ENCODE measurements around the gene PRRT3. TPM values are rescaled to one million over a fixed set of nuclear protein-coding genes. Genes with fewer than 3 reads are reported as not detected.
A peak's percentile ranks its signal among the peaks of the same experiment; 100 is the strongest.
"Not testable (repeated sequence)": the region's sequence is repeated elsewhere in the genome, so short reads cannot be mapped to it uniquely, and the experiment has no call there.

PRRT3 gene
- polyA plus RNA-seq, 1 experiment: 3.4 TPM

DNA sequence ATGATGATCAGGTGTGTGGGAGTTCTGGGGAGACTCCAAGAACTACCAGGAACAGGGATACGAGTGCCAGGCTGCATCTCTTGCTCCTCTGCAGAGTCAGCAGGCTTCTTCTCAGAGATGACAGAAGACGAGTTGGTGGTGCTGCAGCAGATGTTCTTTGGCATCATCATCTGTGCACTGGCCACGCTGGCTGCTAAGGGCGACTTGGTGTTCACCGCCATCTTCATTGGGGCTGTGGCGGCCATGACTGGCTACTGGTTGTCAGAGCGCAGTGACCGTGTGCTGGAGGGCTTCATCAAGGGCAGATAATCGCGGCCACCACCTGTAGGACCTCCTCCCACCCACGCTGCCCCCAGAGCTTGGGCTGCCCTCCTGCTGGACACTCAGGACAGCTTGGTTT, 7.9 kb downstream of the PRRT3 start:
- no peak for DNase-seq (ENCODE audit: low read depth, low spot score)
- CTCF ChIA-PET: interaction anchor here (1.0 to 1.1 kb wide), 2 partner anchors 12 to 72 kb away, joined by 4 to 5 read pairs; no protein-coding TSS in a partner anchor
- POLR2A ChIA-PET: no interaction called here

DNA sequence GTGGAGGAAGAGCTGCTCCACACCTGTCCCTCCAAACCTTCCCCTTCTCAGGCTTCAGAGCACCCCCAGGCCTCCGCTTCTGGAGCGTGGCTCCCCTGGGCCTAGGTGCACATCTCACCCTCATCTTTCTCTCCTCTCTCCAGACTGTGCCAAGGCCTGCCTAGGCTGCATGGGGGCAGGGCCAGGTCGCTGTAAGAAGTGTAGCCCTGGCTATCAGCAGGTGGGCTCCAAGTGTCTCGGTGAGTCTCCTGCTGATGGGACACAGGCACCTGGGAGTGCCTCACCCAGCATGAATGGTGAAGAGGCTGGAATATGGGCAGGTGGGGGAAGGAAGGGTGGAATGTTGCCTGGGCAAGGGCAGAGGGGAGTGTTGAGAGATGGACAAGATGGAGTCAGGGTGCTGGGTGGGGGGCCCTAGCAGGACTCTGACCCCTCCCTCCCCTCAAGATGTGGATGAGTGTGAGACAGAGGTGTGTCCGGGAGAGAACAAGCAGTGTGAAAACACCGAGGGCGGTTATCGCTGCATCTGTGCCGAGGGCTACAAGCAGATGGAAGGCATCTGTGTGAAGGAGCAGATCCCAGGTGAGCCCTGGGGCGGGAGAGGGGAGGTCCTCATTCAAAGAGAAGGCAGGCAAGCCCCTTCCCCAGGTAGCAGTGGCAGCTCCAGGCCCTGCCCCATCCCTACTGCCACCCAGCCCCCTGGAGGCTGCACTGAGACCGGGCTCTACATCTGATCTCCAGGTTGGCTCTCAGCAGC, 9.1 kb downstream of the PRRT3 start:
- no peak for DNase-seq (ENCODE audit: low read depth, low spot score)
- POLR2A ChIA-PET: interaction anchor here (1.4 kb wide), 1 partner anchor 10 kb away, joined by 8 read pairs; the partner anchor contains the start of gene CRELD1
- TF ChIP-seq, protein P1, sequence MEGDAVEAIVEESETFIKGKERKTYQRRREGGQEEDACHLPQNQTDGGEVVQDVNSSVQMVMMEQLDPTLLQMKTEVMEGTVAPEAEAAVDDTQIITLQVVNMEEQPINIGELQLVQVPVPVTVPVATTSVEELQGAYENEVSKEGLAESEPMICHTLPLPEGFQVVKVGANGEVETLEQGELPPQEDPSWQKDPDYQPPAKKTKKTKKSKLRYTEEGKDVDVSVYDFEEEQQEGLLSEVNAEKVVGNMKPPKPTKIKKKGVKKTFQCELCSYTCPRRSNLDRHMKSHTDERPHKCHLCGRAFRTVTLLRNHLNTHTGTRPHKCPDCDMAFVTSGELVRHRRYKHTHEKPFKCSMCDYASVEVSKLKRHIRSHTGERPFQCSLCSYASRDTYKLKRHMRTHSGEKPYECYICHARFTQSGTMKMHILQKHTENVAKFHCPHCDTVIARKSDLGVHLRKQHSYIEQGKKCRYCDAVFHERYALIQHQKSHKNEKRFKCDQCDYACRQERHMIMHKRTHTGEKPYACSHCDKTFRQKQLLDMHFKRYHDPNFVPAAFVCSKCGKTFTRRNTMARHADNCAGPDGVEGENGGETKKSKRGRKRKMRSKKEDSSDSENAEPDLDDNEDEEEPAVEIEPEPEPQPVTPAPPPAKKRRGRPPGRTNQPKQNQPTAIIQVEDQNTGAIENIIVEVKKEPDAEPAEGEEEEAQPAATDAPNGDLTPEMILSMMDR (IDR thresholded peaks at IDR 0.05; ENCODE audit: low read depth, low read length): no peak
- no peaks in the 10 kb centered on the region; the same call in 1 of the 2 replicates for H3K9me3 ChIP-seq (ENCODE audit: control insufficient read depth, insufficient read depth, low read length)
- peak overlapping the region; percentile 21 for H3K27ac ChIP-seq (ENCODE audit: low read depth, low read length)
- CTCF ChIA-PET: no interaction called here
- H3K27me3 ChIP-seq (ENCODE audit: control insufficient read depth, insufficient read depth, low read length): no peaks in the 10 kb centered on the region
- no peak overlapping the region for H3K4me3 ChIP-seq (ENCODE audit: low read depth, low read length)

More for the DNA sequence above, 7.9 kb downstream of the PRRT3 start:
- no peak overlapping the region for H3K27ac ChIP-seq (ENCODE audit: low read depth, low read length)
- TF ChIP-seq, protein P1 (IDR thresholded peaks at IDR 0.05; ENCODE audit: low read depth, low read length): no peak
- H3K9me3 ChIP-seq (ENCODE audit: control insufficient read depth, insufficient read depth, low read length): no peaks in the 10 kb centered on the region; the same call in 1 of the 2 replicates
- no peaks in the 10 kb centered on the region for H3K27me3 ChIP-seq (ENCODE audit: control insufficient read depth, insufficient read depth, low read length)
- H3K4me3 ChIP-seq (ENCODE audit: low read depth, low read length): no peak overlapping the region

DNA sequence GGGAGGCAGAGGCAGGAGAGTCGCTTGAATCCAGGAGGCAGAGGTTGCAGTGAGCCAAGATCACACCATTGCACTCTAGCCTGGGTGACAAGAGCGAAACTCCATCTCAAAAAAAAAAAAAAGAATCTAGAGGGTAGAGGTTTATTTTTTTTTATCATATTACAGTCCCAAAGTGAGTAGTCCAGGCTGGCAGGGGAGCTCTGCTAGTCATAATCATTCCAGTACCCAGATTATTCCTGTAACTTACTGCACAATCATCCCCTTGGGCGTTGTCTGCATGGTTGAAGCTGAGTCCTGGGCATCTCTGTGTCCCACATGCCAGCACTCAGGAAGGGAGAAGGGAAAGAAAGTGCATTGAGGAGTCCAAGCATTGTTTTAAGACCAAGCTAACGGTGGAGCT, 10.0 kb downstream of the PRRT3 start:
- TF ChIP-seq, protein P1 (IDR thresholded peaks at IDR 0.05; ENCODE audit: low read depth, low read length): no peak
- no peaks in the 10 kb centered on the region; the same call in 1 of the 2 replicates for H3K9me3 ChIP-seq (ENCODE audit: control insufficient read depth, insufficient read depth, low read length)
- ChIA-PET POLR2A (interaction anchor here (0.7 to 1.4 kb wide), 4 partner anchors 9 to 362 kb away, joined by 4 to 8 read pairs (median 6); partner anchors contain the start of gene CRELD1), CTCF (interaction anchor here (0.7 kb wide), 1 partner anchor 230 kb away, joined by 6 read pairs; no protein-coding TSS in a partner anchor)
- DNase-seq (ENCODE audit: low read depth, low spot score): no peak
- no peaks in the 10 kb centered on the region for H3K27me3 ChIP-seq (ENCODE audit: control insufficient read depth, insufficient read depth, low read length)
- H3K4me3 ChIP-seq (ENCODE audit: low read depth, low read length): no peak overlapping the region
- H3K27ac ChIP-seq (ENCODE audit: low read depth, low read length): no peak overlapping the region

DNA sequence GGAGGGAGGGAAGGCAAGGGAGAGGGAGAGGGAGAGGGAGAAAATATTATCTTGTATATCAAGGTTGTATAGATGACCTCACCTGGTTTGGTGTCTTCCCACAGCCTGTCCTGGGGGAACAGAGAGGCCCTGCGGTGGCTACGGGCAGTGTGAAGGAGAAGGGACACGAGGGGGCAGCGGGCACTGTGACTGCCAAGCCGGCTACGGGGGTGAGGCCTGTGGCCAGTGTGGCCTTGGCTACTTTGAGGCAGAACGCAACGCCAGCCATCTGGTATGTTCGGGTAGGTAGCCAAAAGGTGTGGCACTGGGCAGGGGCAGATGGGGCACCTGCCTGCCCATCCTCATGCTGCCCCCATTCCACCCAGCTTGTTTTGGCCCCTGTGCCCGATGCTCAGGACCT, 11.5 kb downstream of the PRRT3 start:
- CTCF ChIA-PET: no interaction called here
- H3K9me3 ChIP-seq (ENCODE audit: control insufficient read depth, insufficient read depth, low read length): no peaks in the 10 kb centered on the region
- no peak overlapping the region for H3K4me3 ChIP-seq (ENCODE audit: low read depth, low read length)
- no peak overlapping the region for H3K27ac ChIP-seq (ENCODE audit: low read depth, low read length)
- POLR2A ChIA-PET: no interaction called here
- TF ChIP-seq, protein P1 (IDR thresholded peaks at IDR 0.05; ENCODE audit: low read depth, low read length): no peak
- no peak for DNase-seq (ENCODE audit: low read depth, low spot score)
- H3K27me3 ChIP-seq (ENCODE audit: control insufficient read depth, insufficient read depth, low read length): no peaks in the 10 kb centered on the region

DNA sequence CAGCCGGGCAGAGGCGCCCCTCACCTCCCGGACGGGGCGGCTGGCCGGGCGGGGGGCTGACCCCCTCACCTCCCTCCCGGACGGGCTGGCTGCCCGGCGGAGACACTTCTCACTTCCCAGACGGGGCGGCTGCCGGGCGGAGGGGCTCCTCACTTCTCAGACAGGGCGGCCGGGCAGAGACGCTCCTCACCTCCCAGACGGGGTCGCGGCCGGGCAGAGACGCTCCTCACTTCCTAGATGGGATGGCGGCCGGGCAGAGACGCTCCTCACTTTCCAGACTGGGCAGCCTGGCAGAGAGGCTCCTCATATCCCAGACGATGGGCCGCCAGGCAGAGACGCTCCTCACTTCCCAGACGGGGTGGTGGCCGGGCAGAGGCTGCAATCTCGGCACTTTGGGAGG, 12.3 kb downstream of the PRRT3 start:
- POLR2A ChIA-PET; H3K4me3 ChIP-seq (ENCODE audit: low read depth, low read length); CTCF ChIA-PET; DNase-seq (ENCODE audit: low read depth, low spot score); H3K27ac ChIP-seq (ENCODE audit: low read depth, low read length); H3K9me3 ChIP-seq (ENCODE audit: control insufficient read depth, insufficient read depth, low read length); H3K27me3 ChIP-seq (ENCODE audit: control insufficient read depth, insufficient read depth, low read length): not testable (repeated sequence)
